Skin epidermis (tissue), 12 donors: ENCODE results near the gene STXBP6.
"Not testable (repeated sequence)": the region's sequence is repeated elsewhere in the genome, so short reads cannot be mapped to it uniquely, and the experiment has no call there.

Source experiments
- H3K27ac ChIP-seq, 21 experiments: fragments of 200-600 bp; sonication (generic) in 11 of 21; one replicate each; pipeline ENCODE4 v1.5.0; 2020; ENCODE audit warnings: mild to moderate bottlenecking in 3 of 21, inconsistent platforms in 2 of 21, moderate library complexity in 2 of 21
- H3K4me3 ChIP-seq, 7 experiments: fragments of 200-600 bp; sonication (generic) in 2 of 7; one replicate each; pipeline ENCODE4 v1.5.0; 2020; ENCODE audit warnings: inconsistent platforms in 2 of 7, mild to moderate bottlenecking in 2 of 7, moderate library complexity in 1 of 7

Gene STXBP6

GRCh38 chr14:24818058-24818822 lies 231.7 kb downstream of the STXBP6 start:
- no peak overlapping the region for H3K4me3 ChIP-seq
- H3K27ac ChIP-seq, result no peak overlapping the region

- Histone ChIP-seq H3K27ac (no peak overlapping the region), H3K4me3 (no peak overlapping the region)
These were observed 232.5 kb downstream of the STXBP6 start for GRCh38 chr14:24817212-24818057.

- H3K27ac ChIP-seq, result no peak overlapping the region
- no peak overlapping the region for H3K4me3 ChIP-seq
These were observed 233.1 kb downstream of the STXBP6 start for GRCh38 chr14:24816929-24817211.

DNA sequence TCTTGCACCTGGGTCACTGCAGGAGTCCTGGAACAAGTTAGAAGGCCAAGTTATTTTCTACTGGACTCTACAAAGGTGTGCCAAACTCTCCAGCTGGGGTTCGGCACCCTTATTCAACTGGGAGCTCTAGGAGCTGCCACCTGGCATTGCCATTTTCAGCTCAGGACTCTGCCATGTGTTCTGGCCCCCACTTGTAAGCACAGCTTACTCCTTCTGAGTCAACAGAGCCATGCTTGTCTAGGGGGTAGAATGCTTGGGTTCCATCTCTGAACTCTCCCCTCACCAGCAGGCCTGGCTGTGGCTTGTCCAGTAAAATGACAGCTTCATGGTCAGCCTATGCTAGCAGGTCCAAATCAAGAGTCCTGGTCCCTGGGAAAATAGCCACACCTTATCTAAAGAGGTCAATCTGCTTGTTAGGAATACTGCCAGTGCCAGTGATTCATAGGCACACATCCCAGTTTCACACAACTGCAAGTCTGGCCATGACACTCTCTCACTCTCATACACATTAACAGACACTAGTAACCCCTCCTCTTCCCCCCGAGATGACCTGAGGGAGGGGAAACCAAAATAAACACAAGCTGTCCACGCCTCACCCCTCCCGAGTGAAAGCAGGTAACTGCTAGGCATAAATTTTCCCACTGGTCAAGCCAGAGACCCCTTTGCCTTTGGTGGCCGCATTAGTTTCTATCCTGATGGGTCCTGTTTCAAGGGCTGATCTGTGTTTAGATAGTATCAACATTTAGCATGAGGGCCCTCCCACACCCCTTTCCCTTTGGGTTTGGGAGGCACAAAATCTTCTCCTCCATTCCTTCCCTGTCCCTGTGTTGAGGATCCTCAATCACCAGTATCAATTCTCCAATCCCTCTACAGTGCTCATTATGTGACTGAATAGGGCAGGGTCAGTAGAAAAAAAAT lies 233.7 kb downstream of the STXBP6 start:
- Histone ChIP-seq H3K27ac (no peak overlapping the region), H3K4me3 (no peak overlapping the region)

GRCh38 chr14:24815543-24815942 lies 234.4 kb downstream of the STXBP6 start:
- Histone ChIP-seq H3K4me3 (no peak overlapping the region), H3K27ac (no peak overlapping the region)

GRCh38 chr14:24814944-24815343 lies 235.0 kb downstream of the STXBP6 start:
- Histone ChIP-seq H3K27ac (no peak overlapping the region), H3K4me3 (no peak overlapping the region)

DNA sequence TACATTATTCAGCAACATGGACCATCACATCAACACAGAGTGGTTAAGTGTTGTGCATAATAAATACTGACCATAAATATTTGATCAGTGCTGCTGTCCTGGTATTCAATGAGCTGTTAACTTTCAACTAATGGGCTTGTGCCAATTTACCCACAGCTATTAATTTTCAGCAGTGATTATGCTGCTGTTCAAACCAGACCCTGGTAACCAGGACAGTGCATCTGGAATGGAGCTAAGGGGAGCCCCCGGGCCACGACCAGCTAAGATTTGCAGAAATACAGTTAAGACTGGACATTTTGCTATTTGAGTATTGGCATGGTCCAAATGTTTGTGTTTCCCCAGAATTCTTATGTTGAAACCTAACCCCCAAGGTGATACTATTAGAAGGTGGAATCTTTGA lies 235.6 kb downstream of the STXBP6 start:
- Histone ChIP-seq H3K4me3 (no peak overlapping the region), H3K27ac (no peak overlapping the region)

DNA sequence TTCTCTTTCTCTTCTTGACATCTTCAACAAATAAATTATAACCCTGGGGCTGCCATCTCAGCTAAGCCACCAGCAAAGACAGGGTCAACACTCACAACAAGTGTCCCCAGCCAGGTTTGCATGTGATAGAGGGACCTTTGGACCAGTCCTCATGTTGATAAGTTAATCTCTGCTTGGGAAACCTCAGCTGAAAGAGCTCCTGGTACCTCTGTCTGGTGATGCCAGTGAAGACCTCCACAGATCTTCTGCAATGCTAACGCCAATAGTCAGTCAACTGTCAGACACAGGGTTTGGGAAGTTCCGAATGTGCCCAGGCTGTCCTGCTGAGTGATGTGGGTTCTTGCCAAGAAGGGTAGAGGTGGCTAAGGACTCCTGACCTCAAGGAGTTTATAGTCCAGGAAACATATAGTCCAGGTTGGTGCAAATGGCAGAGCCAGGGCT lies 236.1 kb downstream of the STXBP6 start:
- Histone ChIP-seq H3K4me3 (no peak overlapping the region), H3K27ac (no peak overlapping the region)

DNA sequence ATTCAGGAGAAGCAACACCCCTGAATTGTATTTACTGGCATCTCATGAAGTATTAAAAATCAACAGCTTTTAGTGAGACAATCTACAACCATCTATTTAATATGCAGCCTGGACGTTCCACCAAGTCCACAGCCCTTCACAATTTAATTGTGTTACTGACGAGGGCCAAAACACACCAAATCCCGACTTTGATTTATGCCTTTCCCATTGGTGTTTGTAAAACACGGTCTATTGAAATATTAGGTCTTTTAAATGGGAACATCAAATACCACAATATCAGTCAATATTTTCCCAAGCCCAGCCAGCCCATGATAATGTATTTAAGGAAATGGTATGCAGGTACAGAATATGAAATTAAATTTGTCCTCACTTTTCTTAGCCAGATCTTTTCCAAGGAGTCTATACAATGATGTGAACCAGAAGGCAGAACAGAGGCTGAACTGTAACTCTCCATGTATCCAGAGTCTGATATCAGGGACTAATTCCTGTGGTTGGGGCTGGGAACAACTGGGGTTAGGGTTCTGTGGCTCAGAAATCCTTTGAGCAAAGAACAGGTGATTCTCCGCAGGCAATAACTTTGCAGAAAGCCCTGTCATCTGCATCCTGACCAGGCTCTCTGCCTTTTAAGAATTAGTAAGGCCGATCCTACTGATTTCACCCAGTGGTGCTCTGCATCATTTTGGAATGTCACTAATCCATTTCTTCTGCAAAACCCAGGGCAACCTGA lies 236.7 kb downstream of the STXBP6 start:
- Histone ChIP-seq H3K27ac (no peak overlapping the region), H3K4me3 (no peak overlapping the region)

DNA sequence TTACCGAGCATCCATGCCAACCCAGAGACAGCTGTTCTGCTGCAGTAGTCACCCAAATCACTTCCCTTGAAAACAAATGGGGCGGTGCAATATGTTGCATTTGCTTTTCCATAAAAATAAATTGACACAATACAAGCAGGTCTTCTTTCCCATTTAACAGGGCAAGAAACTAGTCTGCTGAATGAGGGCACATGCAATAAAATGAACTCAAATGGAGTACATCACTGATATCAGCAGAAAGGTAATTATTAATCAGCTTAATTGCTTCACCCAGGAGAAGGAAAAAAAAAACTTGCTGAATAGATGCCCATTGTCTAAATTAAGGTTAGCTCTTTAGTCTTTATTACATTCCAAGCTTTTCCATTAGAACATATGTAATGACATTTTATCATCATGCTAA lies 240.8 kb downstream of the STXBP6 start:
- no peak overlapping the region for H3K4me3 ChIP-seq
- H3K27ac ChIP-seq, result no peak overlapping the region

- H3K4me3 ChIP-seq, result no peak overlapping the region
- no peak overlapping the region for H3K27ac ChIP-seq
These were observed 241.5 kb downstream of the STXBP6 start for GRCh38 chr14:24808412-24808811.

GRCh38 chr14:24806061-24806678 lies 243.8 kb downstream of the STXBP6 start:
- no peak overlapping the region for H3K27ac ChIP-seq
- H3K4me3 ChIP-seq, result no peak overlapping the region

- Histone ChIP-seq H3K4me3 (no peak overlapping the region), H3K27ac (no peak overlapping the region)
These were observed 245.3 kb downstream of the STXBP6 start for GRCh38 chr14:24804552-24805212.

- Histone ChIP-seq H3K4me3 (no peak overlapping the region), H3K27ac (no peak overlapping the region)
These were observed 245.9 kb downstream of the STXBP6 start for GRCh38 chr14:24803933-24804494.

GRCh38 chr14:24803426-24803825 lies 246.5 kb downstream of the STXBP6 start:
- H3K27ac ChIP-seq, H3K4me3 ChIP-seq: not testable (repeated sequence)

GRCh38 chr14:24802236-24802635 lies 247.7 kb downstream of the STXBP6 start:
- Histone ChIP-seq H3K4me3 (no peak overlapping the region), H3K27ac (no peak overlapping the region)

- Histone ChIP-seq H3K27ac (no peak overlapping the region), H3K4me3 (no peak overlapping the region)
These were observed 248.9 kb downstream of the STXBP6 start for GRCh38 chr14:24801024-24801423.

- no peak overlapping the region for H3K4me3 ChIP-seq
- H3K27ac ChIP-seq, result no peak overlapping the region
These were observed 251.0 kb downstream of the STXBP6 start for GRCh38 chr14:24798911-24799462.
